Measurements from ENCODE around the gene LFNG. TPM values are rescaled to one million over a fixed set of nuclear protein-coding genes. Genes with fewer than 3 reads are reported as not detected.

Gene LFNG
- 10.8 and 22.9 TPM in 2 replicates for total RNA-seq

GRCh38 chr7:2519119-2519930 lies at the start of gene LFNG:
Gene LFNG, plus strand, starts transcription at chr7:2519774. Its CDS starts 88 bp downstream, at chr7:2519862.

GRCh38 chr7:2476298-2476697 lies 43.3 kb upstream of the LFNG start, which contains the start of gene GRIFIN:
Gene GRIFIN, minus strand, starts transcription at chr7:2476398. Its CDS starts 15 bp downstream, at chr7:2476383.

GRCh38 chr7:2555121-2556052 lies 35.8 kb downstream of the LFNG start, which contains the start of gene BRAT1:
Gene BRAT1, minus strand, starts transcription at chr7:2555524. Its CDS starts 1,093 bp downstream, at chr7:2554431.

DNA sequence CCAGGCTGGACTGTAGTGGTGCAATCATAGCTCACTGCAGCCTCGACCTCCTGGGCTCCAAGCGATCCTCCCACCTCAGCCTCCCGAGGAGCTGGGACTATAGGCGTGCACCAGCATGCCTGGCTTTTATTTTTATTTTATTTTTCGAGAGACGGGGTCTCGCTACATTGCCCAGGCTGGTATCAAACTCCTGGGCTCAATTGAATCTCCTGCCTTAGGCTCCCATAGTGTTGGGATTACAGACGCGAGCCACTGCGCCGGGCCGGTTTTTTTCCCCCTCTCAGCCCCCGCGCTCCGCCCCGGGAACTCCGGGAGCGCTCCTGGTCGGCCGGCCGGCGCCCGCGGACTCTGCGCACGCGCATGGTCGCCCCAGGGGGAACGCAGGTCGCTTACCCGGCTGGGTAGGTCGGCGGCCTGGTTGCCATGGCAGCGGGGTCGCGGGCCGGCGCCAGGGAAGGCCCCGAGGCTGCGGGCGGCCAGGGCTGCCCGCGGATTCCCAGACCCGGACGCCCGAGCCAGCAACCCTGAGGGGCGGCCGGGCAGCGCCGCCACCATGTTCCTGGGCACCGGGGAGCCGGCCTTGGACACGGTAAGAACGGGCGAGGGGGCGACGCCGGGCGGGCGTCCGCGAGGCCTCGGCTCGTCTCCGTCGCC lies 39.2 kb downstream of the LFNG start, which contains the start of gene IQCE:
Gene IQCE (plus strand): TSS at position 351 of the 654 bp plus-strand sequence. CDS start 203 bp downstream, at position 554.

Small RNAs within 50 kb of the gene (small RNA-seq; reads per million reads assigned to genes)
- not detected for gene MIR4648

Other genes with a start within 250 kb of the LFNG start
- gene SNX8, start 205.3 kb upstream of the LFNG start, total RNA-seq, result 12.1 and 14.0 TPM in 2 replicates
- gene EIF3B, start 164.9 kb upstream of the LFNG start, total RNA-seq, result 250 and 275 TPM in 2 replicates
- gene CHST12, start 116.2 kb upstream of the LFNG start, total RNA-seq, result 8.2 and 9.1 TPM in 2 replicates
- not detected in 2 replicates for gene GRIFIN, start 43.4 kb upstream of the LFNG start, total RNA-seq
- gene BRAT1, start 35.8 kb downstream of the LFNG start, total RNA-seq, result 25.1 and 33.6 TPM in 2 replicates
- gene IQCE, start 39.2 kb downstream of the LFNG start, total RNA-seq, result 8.2 and 9.5 TPM in 2 replicates
- 69.5 and 86.9 TPM in 2 replicates for gene TTYH3, start 112.2 kb downstream of the LFNG start, total RNA-seq
- not detected in 2 replicates for gene AMZ1, start 168.4 kb downstream of the LFNG start, total RNA-seq

Data from vein endothelial cell (primary cell).